ENCODE results near the gene HDGFL2.
A peak's percentile ranks its signal among the peaks of the same experiment; 100 is the strongest.

- TF ChIP-seq CTCF (IDR thresholded peaks at IDR 0.05) (peak in 5 of 7 experiments; percentile 14 to 50 (median 38)), POLR2A (IDR thresholded peaks at IDR 0.05) (peak in 2 of 3 donors; percentile 49 to 52)
Measured at GRCh38 chr19:4457654-4458395, 14.3 kb upstream of the HDGFL2 start, which contains the start of gene UBXN6.
